Lung (tissue), 12 donors: ENCODE results near the gene GRID2. TPM values are rescaled to one million over a fixed set of nuclear protein-coding genes. Genes with fewer than 3 reads are reported as not detected.

Source experiments
- ATAC-seq: fragments of 200-7000 bp; cut with Tn5 transposase; one replicate; pipeline ENCODE4 v1.9.1; 2020; ENCODE audit warnings: moderate number of reproducible peaks; ENCODE audit not compliant: insufficient read depth, low FRiP score
- DNase-seq, 3 donors: peaks; one replicate each; pipeline ENCODE4 v3.0.0-alpha.2; 2013 to 2017
- H3K27ac ChIP-seq, 2 donors: one replicate each; pipeline ENCODE4 v1.5.1; 2013; ENCODE audit warnings: mild to moderate bottlenecking in 2 of 2, moderate library complexity in 2 of 2, control low read depth in 1 of 2, inconsistent platforms in 1 of 2, low read depth in 1 of 2, low read length in 1 of 2
- H3K27me3 ChIP-seq, 3 donors: one replicate each; pipeline ENCODE4 v1.5.1; 2013; ENCODE audit warnings: low read length in 2 of 3; ENCODE audit not compliant: control insufficient read depth in 3 of 3, insufficient read depth in 3 of 3
- H3K36me3 ChIP-seq, 4 donors: one replicate each; pipeline ENCODE4 v1.5.1; 2013; ENCODE audit warnings: low read length in 4 of 4, mild to moderate bottlenecking in 1 of 4, moderate library complexity in 1 of 4; ENCODE audit not compliant: control insufficient read depth in 4 of 4, insufficient read depth in 4 of 4
- H3K4me1 ChIP-seq, 5 donors: one replicate each; pipeline ENCODE4 v1.5.1; 2013; ENCODE audit warnings: low read length in 5 of 5, mild to moderate bottlenecking in 2 of 5, moderate library complexity in 1 of 5; ENCODE audit not compliant: control insufficient read depth in 5 of 5, insufficient read depth in 5 of 5
- H3K4me3 ChIP-seq: one replicate; pipeline ENCODE4 v1.5.1; 2013; ENCODE audit warnings: mild to moderate bottlenecking, control low read depth, moderate library complexity
- H3K9ac ChIP-seq, 2 donors: one replicate each; pipeline ENCODE4 v1.5.1; 2013; ENCODE audit warnings: low read length in 2 of 2, control low read depth in 1 of 2; ENCODE audit not compliant: insufficient read depth in 1 of 2
- H3K9me3 ChIP-seq, 4 donors: one replicate each; pipeline ENCODE4 v1.5.1; 2013; ENCODE audit warnings: low read length in 3 of 4, mild to moderate bottlenecking in 1 of 4, moderate library complexity in 1 of 4; ENCODE audit not compliant: control insufficient read depth in 4 of 4, insufficient read depth in 3 of 4
- CTCF ChIP-seq: IDR thresholded peaks from 2 replicates; pipeline ENCODE4 v1.5.1; 2012; ENCODE audit warnings: mild to moderate bottlenecking; ENCODE audit errors: control extremely low read depth, extremely low read depth
- WGBS, 2 donors: extraction: QIAGEN DNeasy Blood & Tissue Kit; methylation state at CpG; one replicate each; pipeline ENCODE4 v1.1.7; 2013; 5-methylcytosine and 5-hydroxymethylcytosine counted together
- polyA plus RNA-seq, 2 donors: library from polyadenylated mRNA; stranded (reverse); fragments of 200-250 nt; gene quantifications; one replicate each; pipeline ENCODE4 v1.2.1, GENCODE V29; 2013
- total RNA-seq, 2 donors: library from RNA; depleted of rRNA in 1 of 2; stranded (reverse); fragments of >200 nt in 1 of 2; gene quantifications; one replicate each; pipeline ENCODE4 v1.2.1, GENCODE V29; 2014 to 2021
- donor health status: control.
- donor health status: control.
- donor health status: Bipolar disorder and iron deficiency.
- donor health status: healthy.
- donor health status: DM: yes; HTN: yes; CAD: no.

The GRID2 gene
- total and polyA plus RNA-seq, 4 donors = 0.09 to 1.3 TPM; not detected in 2

DNA sequence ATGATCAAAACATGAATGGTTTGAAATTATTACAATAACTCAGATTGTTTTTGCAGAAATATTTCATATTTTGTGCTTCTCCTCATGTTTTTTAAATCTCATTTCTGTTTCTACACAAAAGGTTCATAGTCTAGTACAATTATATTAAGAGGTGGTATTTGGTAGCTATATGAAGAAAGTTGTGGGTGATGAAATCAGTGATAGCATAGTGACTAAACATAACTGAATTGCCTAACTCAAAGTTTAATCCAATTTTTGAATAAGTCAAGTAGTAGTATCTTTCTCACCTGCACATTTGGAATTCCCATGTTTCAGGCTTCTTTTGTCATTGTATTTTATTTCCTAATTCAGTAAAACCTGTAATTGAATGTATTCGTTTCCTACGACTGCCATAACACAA, 648.7 kb downstream of the GRID2 start:
- H3K27ac ChIP-seq = no peak overlapping the region
- no peaks in the 10 kb centered on the region for H3K4me1 ChIP-seq
- 80 to 84% methylated on average over 2 of the region's 2 CpGs for WGBS, 2 donors
- no peak for TF ChIP-seq CTCF
- no peak for ATAC-seq
- H3K36me3 ChIP-seq = no peaks in the 10 kb centered on the region
- no peak overlapping the region for H3K4me3 ChIP-seq
- H3K27me3 ChIP-seq = no peaks in the 10 kb centered on the region
- no peak overlapping the region for H3K9ac ChIP-seq
- H3K9me3 ChIP-seq = no peaks in the 10 kb centered on the region
- no peak for DNase-seq

DNA sequence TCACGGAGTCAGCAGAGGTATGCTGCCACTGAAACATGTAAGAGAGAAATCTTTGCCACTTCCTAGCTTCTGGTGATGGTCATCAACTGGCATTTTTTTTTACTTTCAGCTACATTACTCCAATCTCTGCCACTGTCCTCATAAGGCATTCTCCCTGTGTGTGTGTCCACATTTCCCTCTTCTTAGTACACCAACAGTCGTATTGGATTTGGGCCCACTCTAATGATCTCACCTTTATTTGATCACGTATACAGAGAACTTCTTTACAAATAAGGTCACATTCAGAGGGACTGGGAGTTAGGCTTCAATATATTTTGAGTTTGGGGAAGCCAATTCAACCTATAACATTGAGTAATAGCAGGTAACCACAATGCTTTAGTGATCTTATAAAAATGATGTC, 649.1 kb downstream of the GRID2 start:
- H3K27ac ChIP-seq = no peak overlapping the region
- DNase-seq (no peak), ATAC-seq (no peak)
- H3K9ac ChIP-seq = no peak overlapping the region
- H3K4me3 ChIP-seq = no peak overlapping the region
- no peaks in the 10 kb centered on the region for H3K27me3 ChIP-seq
- no peaks in the 10 kb centered on the region for H3K4me1 ChIP-seq
- 86 to 88% methylated on average over 3 of the region's 3 CpGs for WGBS, 2 donors
- H3K36me3 ChIP-seq = no peaks in the 10 kb centered on the region
- no peak for TF ChIP-seq CTCF
- H3K9me3 ChIP-seq = no peaks in the 10 kb centered on the region

DNA sequence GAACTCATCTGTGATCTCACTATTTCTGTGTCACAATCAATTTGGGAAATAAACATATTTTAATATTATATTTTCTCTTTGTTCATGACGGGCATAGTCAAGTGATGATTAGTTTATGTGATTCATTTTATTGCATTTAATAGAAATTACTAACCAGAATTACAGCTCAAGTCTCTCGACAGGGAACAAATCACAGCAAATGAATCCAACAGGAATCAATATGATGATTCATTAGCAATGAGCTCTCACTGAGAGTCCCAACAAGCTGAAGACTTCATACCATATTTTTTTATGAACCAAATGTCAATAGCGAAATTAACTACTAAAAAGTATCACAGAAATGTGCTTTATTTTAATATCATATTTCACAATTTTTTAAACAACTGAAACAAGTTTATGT, 649.7 kb downstream of the GRID2 start:
- no peak overlapping the region for H3K9ac ChIP-seq
- H3K4me3 ChIP-seq = no peak overlapping the region
- TF ChIP-seq CTCF = no peak
- no peaks in the 10 kb centered on the region for H3K36me3 ChIP-seq
- H3K9me3 ChIP-seq = no peaks in the 10 kb centered on the region
- 86 to 87% methylated on average over 3 of the region's 3 CpGs for WGBS, 2 donors
- no peak overlapping the region for H3K27ac ChIP-seq
- no peak for DNase-seq
- ATAC-seq = no peak
- no peaks in the 10 kb centered on the region for H3K4me1 ChIP-seq
- H3K27me3 ChIP-seq = no peaks in the 10 kb centered on the region

GRCh38 chr4:92961881-92962280, 658.1 kb downstream of the GRID2 start:
- H3K9me3 ChIP-seq = no peaks in the 10 kb centered on the region
- ATAC-seq (no peak), DNase-seq (no peak)
- no peaks in the 10 kb centered on the region for H3K36me3 ChIP-seq
- no peak for TF ChIP-seq CTCF
- H3K4me3 ChIP-seq = no peak overlapping the region
- 90 to 92% methylated on average over 2 of the region's 2 CpGs for WGBS, 2 donors
- H3K9ac ChIP-seq = no peak overlapping the region
- no peak overlapping the region for H3K27ac ChIP-seq
- H3K27me3 ChIP-seq = no peaks in the 10 kb centered on the region
- no peaks in the 10 kb centered on the region for H3K4me1 ChIP-seq
